Gastroesophageal sphincter (tissue), 4 donors: ENCODE measurements around the gene DIRAS3. TPM values are rescaled to one million over a fixed set of nuclear protein-coding genes. Genes with fewer than 3 reads are reported as not detected.

ENCODE experiments used
- ATAC-seq: fragments of 150-250 bp; one replicate; pipeline ENCODE4 v1.9.1; 2016; ENCODE audit warnings: mild to moderate bottlenecking, moderate library complexity
- H3K27ac ChIP-seq, 4 donors: fragments of 200-600 bp; sonication (generic) in 3 of 4; 1 replicate in 3 of 4; 2 replicates in 1 of 4; pipeline ENCODE4 v1.5.1; 2016 to 2019
- H3K27me3 ChIP-seq: fragments of 200-600 bp; sonication (generic); one replicate; pipeline ENCODE4 v1.5.1; 2019
- H3K36me3 ChIP-seq, 2 donors: fragments of 200-600 bp; sonication (generic); one replicate each; pipeline ENCODE4 v1.5.1; 2019; ENCODE audit warnings: control low read depth in 1 of 2
- H3K4me1 ChIP-seq, 3 donors: fragments of 200-600 bp; sonication (generic); 1 replicate in 2 of 3; 2 replicates in 1 of 3; pipeline ENCODE4 v1.5.1; 2016 to 2019; ENCODE audit warnings: control low read depth in 2 of 3
- H3K4me3 ChIP-seq, 2 donors: fragments of 200-600 bp; sonication (generic); one replicate each; pipeline ENCODE4 v1.5.1; 2019; ENCODE audit warnings: mild to moderate bottlenecking in 1 of 2, moderate library complexity in 1 of 2
- H3K9me3 ChIP-seq, 3 donors: fragments of 200-600 bp; sonication (generic); one replicate each; pipeline ENCODE4 v1.5.1; 2017 to 2019; ENCODE audit warnings: control low read depth in 2 of 3
- CTCF ChIP-seq, 4 experiments: fragments of 200-600 bp in 2 of 4; fragments of 450-650 bp in 2 of 4; sonication (generic) in 1 of 4; IDR thresholded peaks; one replicate each; pipeline ENCODE4 v1.5.1; 2017 to 2019; ENCODE audit warnings: antibody characterized with exemption in 4 of 4, mild to moderate bottlenecking in 2 of 4, moderate library complexity in 2 of 4
- EP300 ChIP-seq: sonication (generic); formaldehyde crosslinking; IDR thresholded peaks from one replicate; pipeline ENCODE4 v1.6.1; 2017; ENCODE audit warnings: antibody characterized with exemption, mild to moderate bottlenecking
- POLR2A ChIP-seq, 2 donors: fragments of 450-650 bp; IDR thresholded peaks; one replicate each; pipeline ENCODE4 v1.6.1; 2017; ENCODE audit warnings: antibody characterized with exemption in 2 of 2, mild to moderate bottlenecking in 2 of 2, moderate library complexity in 1 of 2
- POLR2AphosphoS5 ChIP-seq: sonication (generic); formaldehyde crosslinking; IDR thresholded peaks from one replicate; pipeline ENCODE4 v1.6.1; 2017; ENCODE audit warnings: antibody characterized with exemption
- WGBS, 2 donors: methylation state at CpG; one replicate each; pipeline ENCODE4 v1.1.5; 2018; ENCODE audit warnings: low coverage in 1 of 2; 5-methylcytosine and 5-hydroxymethylcytosine counted together
- total RNA-seq, 4 donors: library from RNA; depleted of rRNA; stranded (reverse); fragments of >200 nt; gene quantifications; one replicate each; pipeline ENCODE4 v1.1.0, GENCODE V29; 2016

The DIRAS3 gene
- total RNA-seq, 4 donors from 2014 or later = 0.47 to 6.2 (median 3.6) TPM

GRCh38 chr1:68000191-68000590 is 50.2 kb downstream of the DIRAS3 start:
- Histone ChIP-seq H3K27me3 (no peaks in the 10 kb centered on the region), H3K4me3 (no peak overlapping the region), H3K27ac (no peak overlapping the region), H3K36me3 (no peaks in the 10 kb centered on the region), H3K4me1 (no peaks in the 10 kb centered on the region), H3K9me3 (peaks cover 0 to 15% (median 0%) of the 10 kb centered on the region in 3 donors)
- ATAC-seq = no peak
- TF ChIP-seq POLR2AphosphoS5 (no peak), EP300 (no peak), POLR2A (IDR thresholded peaks at IDR 0.05) (no peak), CTCF (IDR thresholded peaks at IDR 0.05) (no peak)
- WGBS, 2 donors = 0 to 27% methylated on average over 1 of the region's 1 CpG

- Histone ChIP-seq H3K27ac (no peak overlapping the region), H3K4me1 (no peaks in the 10 kb centered on the region), H3K9me3 (peaks cover 0 to 15% (median 0%) of the 10 kb centered on the region in 3 donors), H3K27me3 (no peaks in the 10 kb centered on the region), H3K36me3 (no peaks in the 10 kb centered on the region), H3K4me3 (no peak overlapping the region)
- no peak for TF ChIP-seq EP300
- TF ChIP-seq CTCF (IDR thresholded peaks at IDR 0.05) = no peak
- TF ChIP-seq POLR2A (IDR thresholded peaks at IDR 0.05) = no peak
- TF ChIP-seq POLR2AphosphoS5 = no peak
- WGBS, 2 donors = 72 to 94% methylated on average over 2 of the region's 2 CpGs
- ATAC-seq = no peak
Measured at GRCh38 chr1:67997746-67998145, 52.7 kb downstream of the DIRAS3 start.

Other genes with a start within 250 kb of the DIRAS3 start
- gene GNG12, start 217.2 kb downstream of the DIRAS3 start, total RNA-seq = 100 to 1,000 TPM; 135 to 175 (median 149) TPM
- gene WLS, start 181.9 kb upstream of the DIRAS3 start, total RNA-seq = 100 to 1,000 TPM; 120 to 280 (median 263) TPM